NCI-H1694 treated with DMSO at 0.1 percent for 48 hours (cell line): ENCODE data around the gene PICALM.

Experiments used
- DNase-seq: peaks from one replicate; lab custom pipeline; 2025; lab: John Stamatoyannopoulos, UW

PICALM gene

DNA sequence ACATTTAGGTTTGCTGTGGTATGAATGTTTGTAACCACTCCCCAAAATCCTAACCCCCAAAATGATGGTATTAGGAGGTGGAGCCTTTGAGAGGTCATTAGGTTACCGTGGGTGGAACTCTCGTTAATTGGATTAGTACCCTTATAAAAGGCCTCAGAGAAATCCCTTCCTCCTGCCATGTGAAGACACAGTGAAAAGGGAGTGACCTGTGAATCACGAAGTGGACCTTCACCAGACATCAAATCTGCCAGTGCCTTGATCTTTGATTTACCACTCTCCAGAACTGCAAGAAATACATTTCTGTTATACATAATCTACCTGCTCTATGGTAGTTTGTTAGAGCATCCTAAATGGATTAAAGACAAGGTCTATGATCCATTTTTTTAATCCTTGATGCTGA is 12.6 kb upstream of the PICALM start:
- DNase-seq: no peak

DNA sequence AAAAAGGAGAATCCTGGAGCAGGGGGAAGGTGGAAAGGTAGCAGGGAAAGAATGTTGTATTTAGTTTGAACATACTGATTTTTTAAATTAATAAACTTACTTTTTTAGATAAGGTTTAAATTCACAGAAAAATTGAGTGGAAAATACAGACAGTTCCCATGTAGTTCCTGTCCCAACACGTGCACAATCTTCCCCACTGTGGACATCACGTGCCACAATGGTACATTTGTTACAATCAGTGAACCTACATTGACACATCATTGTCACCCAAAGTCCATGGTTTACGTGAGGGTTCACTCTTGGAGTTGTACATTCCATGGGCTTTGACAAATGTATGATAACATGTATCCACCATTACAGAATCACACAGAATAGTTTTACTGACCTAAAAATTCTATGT is 10.5 kb upstream of the PICALM start:
- no peak for DNase-seq

- no peak for DNase-seq
These were observed 5.1 kb upstream of the PICALM start for GRCh38 chr11:86073948-86074347.

- no peak for DNase-seq
These were observed 3.3 kb upstream of the PICALM start for GRCh38 chr11:86072211-86072610.

DNA sequence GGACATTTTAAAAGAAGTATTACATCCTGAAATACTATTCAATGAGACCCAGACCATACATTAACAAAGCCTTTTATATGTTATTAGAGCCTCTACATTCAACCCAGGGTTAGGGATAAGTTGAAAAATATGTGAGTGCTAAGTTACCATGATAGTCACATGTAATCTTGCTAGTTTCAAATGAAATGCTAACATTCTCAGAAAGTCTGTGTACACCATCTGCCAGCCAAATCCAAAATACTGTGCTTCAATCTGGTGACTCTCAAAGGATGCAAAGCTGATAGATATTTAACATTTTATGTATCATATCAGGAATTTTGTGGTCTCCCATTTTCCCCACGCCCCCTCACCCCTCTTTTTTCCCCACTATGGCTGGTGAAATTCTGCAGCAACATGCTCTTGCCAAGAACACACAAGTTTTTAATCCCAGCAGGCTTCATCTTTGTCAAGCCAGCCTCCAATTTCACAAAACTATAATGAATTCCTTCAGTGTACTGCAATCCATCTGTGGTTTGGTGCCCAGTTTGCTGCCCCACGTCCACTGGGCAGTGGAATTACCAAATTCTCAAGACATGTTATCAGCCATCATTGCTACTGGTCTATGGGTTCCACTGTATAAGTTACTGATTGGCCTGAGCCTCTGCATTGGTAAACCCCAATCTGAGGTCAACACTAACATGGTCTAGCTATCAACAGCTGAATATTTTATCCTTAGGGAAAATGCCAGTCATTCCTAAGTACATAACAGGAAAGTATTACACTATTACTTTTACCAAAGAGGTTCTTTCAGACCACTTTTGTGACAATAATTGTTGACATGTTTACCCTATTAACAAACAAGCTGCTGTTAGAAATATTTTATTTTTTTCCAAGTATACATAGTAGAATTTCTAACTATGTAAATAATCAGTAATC is 1.5 kb upstream of the PICALM start:
- no peak for DNase-seq

DNA sequence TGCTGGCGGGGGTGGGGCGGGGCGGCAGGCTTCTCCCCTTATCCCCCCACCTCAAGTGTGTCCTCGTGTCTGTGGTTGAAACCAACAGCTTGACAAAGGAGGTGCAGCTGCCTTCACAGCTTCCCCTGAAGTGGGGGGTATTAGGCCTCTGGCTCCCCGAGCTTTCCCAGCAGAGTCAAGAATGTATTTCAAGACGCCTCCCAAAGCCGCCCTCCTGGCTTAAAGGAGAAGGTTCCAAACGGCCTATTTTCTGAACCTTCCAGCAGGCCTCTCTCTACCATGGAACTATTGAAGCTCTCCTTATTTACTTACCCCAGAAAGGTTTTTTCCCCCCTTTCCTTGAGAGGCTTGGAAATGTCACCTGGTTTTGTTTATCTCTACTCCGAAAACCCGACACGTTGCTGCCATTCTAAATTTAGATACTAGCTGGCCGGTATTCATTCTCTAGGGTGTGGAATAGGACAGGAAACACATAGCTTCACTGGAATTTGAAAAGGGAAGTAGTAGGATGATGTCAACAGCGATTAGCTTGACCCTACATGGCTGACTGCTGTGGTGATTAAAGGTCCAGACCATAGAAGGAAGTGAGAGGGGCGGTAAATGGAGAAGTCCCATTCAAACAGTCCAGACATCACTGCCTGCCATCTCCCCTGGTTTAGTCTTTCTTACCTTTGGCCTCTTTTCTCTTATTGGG is 671 bp upstream of the PICALM start:
- no peak for DNase-seq

- no peak for DNase-seq
These were observed 579 bp downstream of the PICALM start for GRCh38 chr11:86068138-86068871.

DNA sequence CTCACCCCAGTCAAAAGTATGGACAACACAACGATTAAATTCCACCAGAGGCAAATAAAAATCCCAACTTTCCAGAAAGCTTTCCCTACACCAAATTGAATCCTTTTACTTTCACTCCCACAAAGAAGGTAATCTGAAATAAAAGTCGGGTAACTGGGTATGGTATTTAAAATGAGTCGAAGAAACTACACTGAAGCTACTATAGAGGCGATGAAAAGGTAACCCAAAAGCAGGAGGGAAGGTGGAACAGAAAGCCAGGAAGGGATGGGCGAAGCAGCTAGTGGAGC is 1.1 kb downstream of the PICALM start:
- DNase-seq: no peak

DNA sequence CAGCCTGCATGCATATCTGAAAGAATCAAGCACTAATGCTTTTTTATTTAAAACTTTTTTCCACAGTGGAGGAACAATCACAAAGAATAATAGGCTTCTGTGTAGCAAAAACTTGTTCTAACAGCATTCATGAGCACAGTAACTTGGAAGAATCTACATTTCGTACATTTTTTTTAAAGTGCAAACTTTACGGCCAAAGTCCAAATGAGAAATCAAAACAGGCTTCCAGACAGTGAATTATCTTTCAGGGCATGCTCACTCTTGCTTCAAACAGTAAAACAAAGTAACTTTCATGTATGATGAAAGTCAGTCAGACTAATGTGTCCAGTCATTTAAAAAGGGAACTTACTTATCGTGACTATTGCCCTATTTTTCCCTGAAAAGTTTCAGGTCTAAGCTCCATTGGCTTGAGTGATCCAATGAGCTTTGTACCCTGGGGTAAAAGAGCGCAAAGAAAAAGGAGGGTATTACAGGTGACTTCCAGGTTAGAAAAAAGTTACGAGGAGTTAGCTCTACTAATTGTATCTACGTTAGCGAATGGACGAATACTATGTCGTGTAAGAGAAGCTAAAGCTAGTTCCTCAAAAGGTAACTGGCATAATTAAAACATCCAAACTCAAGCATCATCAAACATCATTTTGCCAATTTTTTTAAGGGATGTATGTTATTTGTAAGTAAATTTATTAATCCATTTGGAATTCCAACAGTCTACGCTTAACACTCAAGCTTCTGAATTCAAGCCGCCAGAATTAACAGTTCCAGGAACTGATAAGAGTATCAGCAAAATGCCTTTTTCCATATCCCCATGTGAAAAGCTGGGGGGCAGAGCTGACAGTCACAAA is 1.7 kb downstream of the PICALM start:
- DNase-seq: no peak

DNA sequence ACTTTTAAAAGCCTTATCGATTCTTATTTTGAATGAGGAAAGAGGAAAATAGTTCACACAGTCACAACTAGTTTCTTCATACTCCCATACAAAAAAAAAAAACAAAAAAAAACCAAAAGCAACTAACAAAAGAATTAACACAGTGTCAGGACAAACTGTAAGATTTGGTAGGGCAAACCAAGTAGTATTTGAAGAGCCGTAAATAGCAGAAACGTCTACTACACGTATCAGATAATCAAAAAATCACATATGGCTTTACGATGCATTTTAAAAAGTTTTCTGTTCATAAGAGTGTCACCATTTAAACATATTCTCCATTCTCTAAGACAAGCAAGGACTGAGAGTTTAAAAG is 2.3 kb downstream of the PICALM start:
- DNase-seq: no peak

DNA sequence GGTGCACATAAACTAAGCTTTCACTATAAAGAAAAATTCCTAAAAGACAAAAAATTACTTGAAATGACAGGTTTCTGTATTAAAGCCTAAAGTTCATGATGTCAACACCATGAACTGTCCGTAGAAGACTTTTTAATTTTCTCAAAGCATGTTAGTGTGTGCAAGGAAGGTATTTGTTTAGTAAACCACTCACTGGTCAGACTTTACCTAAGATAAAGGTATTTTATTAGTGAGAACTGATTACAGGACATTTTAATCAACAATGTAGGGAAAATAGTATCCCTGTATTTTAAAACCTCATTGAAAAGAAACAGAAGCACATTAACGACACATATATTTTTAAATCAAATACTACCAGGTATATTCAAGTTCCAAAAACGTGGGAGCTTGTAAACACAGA is 2.9 kb downstream of the PICALM start:
- DNase-seq: no peak

DNA sequence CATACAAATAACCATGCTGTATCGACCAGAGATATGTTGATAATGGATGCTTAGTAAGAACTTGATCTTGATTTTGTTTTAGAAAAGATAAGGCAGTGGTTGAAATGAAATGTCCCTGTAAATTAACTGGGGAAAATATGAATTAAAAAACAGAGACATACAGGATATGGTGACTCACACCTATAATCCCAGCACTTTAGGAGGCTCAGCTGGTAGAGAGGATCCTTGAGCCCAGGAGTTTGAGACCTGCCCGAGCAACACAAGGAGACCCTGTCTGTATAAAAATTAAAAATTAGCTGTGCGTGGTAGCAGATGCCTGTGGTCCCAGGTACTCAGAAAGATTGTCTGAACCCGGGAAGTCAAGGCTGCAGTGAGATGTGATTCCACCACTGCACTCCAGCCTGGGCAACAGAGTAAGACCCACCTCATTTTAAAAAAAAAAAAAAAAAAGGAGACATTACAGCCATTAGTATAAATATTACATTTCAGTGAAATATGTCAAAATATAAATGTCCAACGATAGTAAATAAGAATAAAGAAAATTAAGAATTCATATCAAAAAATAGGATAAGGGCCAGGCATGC is 4.6 kb downstream of the PICALM start:
- no peak for DNase-seq

DNA sequence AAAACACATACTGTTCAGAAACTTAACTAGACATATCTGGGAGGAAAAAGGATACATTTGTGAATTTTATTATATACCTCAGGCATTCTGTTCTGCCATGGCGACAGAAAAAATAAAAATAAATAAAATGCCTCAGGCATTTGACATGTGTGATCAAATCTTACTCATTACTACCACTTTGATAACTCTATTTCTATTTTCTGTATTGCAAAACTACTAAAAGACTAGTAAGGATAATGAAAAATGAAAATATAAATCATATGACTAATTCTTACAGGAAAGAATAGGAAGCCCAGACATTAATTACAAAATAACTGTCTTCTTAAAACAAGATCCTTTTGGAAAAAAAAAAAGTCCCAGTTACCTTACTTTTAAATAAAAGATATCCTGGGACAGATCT is 5.3 kb downstream of the PICALM start:
- no peak for DNase-seq

DNA sequence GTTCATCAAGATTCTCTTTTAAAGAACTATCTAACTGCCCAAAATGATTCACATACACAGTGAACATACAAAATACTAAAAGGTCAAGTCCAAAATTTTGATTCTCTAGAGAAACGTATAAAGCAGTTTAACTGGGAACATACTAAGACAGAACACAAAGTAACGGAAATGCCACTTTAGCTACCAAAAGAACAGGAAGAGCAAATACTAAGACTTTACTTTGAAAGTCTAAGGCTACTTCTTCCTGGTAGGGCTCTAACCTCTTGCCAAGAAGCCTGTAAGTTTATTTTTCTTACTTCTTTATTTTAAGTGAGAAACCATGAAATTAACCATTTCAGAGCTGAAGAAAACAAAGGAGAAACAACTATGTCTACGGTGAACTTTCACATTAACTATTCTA is 6.2 kb downstream of the PICALM start:
- DNase-seq: no peak

- DNase-seq: no peak
These were observed 7.2 kb downstream of the PICALM start for GRCh38 chr11:86061483-86062205.

DNA sequence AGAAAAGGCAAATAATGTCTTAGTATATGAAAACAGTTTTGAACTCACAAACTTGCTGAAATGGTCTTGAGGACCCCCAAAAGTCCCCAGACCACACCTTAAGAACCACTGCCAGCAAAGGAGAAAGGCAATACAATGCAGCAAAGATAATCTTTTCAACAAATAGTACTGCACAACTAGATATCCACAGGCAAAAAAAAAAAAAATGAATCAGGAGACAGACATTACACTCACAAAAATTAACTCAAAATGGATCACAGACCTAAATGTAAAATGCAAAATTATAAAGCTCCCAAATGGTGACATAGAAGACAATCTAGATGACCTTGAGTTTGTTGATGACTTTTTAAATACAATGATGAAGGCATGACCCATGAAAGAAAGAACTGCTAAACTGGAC is 8.3 kb downstream of the PICALM start:
- DNase-seq: no peak

DNA sequence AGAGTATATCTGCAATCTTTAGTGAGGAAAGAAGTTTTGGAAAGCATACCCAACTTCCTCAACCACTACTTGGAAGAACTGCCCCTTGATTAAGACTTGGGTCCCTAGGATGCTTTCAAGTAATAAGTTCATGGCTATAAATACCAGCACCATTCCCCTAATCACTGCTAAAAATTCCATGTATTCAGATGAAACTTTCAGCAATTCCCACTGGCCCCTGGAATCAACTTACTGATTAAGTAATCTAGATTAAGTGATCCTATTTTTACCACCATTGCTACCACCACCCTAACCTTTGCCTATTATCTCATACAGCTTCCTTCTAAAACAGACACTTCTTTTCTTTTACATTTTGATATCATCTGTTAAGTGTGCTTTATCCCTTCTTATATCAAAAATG is 10.5 kb downstream of the PICALM start:
- DNase-seq: no peak

DNA sequence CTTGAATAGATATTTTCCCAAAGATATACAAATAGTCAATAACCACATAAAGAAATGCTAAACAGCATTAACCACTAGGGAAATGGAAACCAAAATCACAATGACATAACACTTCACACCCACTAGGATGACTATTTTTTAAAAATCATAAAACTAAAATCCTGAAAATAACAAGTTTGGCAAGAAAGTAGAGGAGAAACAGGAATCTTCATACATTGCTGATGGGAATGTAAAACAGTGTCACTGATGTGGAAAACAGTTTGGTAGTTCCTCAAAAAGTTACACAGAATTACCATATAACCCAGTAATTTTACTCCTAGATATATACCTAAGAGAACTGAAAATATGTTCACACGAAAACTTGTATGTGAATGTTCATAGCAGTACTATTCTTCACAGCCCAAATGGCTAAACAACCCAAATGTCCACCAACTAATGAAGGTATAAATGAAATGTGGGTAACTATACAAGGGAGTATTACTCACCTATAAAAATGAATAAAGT is 12.5 kb downstream of the PICALM start:
- DNase-seq: no peak

DNA sequence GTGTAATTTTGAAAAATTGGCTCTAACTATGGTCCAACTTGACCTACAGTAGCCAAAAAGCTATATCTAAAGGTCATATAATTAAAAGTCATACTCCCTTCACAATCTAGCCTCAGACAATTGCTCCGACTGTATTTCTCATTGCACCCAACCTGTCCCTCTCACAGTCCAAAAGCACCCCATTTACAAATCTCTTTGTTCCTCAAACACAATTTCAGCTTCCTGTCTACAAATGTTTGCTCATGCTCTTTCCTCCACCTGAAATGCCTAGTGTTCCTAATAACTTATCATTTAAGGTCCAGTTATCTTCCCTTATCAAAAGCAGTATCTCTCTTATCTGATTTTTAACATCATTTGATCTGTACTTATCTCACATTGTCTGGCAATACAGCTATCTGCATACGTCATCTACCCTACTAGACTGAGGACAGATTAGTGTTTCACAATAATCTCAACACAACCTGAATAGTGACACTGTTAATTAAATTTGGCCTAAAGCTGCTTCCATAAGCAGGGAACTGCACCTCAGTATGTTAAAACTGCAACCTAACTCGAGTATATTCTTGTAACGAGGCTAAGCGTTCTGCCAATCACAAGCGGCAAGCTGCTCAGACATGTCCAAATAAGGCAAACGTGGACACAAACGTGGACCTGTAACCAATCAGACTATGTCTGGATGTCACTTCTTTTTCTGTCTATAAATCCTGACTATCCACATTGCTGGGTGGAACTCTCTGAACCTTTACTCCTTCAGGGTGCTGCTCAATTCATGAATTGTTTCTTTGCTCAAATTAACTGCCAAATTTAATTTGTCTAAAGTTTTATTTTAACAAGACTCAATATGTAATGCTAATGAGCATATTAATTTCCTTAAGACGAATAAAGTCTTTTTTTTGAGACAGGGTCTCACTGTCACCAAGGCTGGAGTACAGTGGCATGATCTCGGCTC is 15.9 kb downstream of the PICALM start:
- DNase-seq: no peak

- DNase-seq: no peak
These were observed 18.6 kb downstream of the PICALM start for GRCh38 chr11:86050196-86050709.
